K562 (cell line): Measurements from ENCODE around the gene KLRB1. TPM values are rescaled to one million over a fixed set of nuclear protein-coding genes. Genes with fewer than 3 reads are reported as not detected.

ENCODE experiments used
- ATAC-seq: fragments of 200-7000 bp; cut with Tn5 transposase; 3 replicates; pipeline ENCODE4 v1.9.1; 2020; ENCODE audit warnings: moderate library complexity
- BruUV-seq: library from RNA; stranded (reverse); fragments of 400-500 nt; replicated peaks from 2 replicates; lab custom pipeline; 2021; lab: Mats Ljungman, UMichigan
- CTCF ChIA-PET: fragments of 300-600 bp; formaldehyde crosslinking; extraction: SDS; loops from one replicate; lab custom pipeline; 2021; ENCODE audit warnings: low intra/inter-chr PET ratio; lab: Yijun Ruan, JAX
- POLR2A ChIA-PET: fragments of 300-600, 350-650 bp; sonication (Branson Sonifier 250); formaldehyde crosslinking; extraction: SDS; loops from one replicate; lab custom pipeline; 2021; ENCODE audit warnings: antibody characterized with exemption, inconsistent platforms; lab: Yijun Ruan, JAX
- DNase-seq, 4 experiments: peaks; one replicate each; pipeline versions ENCODE4 v3.0.0 to v3.0.0-alpha.2; 2011 to 2018; ENCODE audit warnings: low spot score in 3 of 4, mixed read lengths in 3 of 4; ENCODE audit errors: extremely low read depth in 1 of 4
- FAIRE-seq: peaks from 2 replicates; lab custom pipeline; 2011; peaks lifted over from hg19 to GRCh38; lab: Jason Lieb, UNC
- H2AFZ ChIP-seq: 2 replicates; pipeline ENCODE4 v1.6.0; 2011; ENCODE audit warnings: low read depth, low read length, control low read depth, inconsistent platforms
- H3K27ac ChIP-seq: fragments of 200-600 bp; 3 replicates; pipeline ENCODE4 v1.8.0; 2011; ENCODE audit warnings: low read depth, mild to moderate bottlenecking, control low read depth, inconsistent platforms, low read length, moderate library complexity, mixed read lengths; ENCODE audit errors: extremely low read depth
- H3K27me3 ChIP-seq, 2 experiments: fragments of 300-600 bp in 1 of 2; 2 replicates in 1 of 2; 3 replicates in 1 of 2; pipeline versions ENCODE4 v1.6.0 to v1.8.0; 2011; ENCODE audit warnings: inconsistent platforms in 2 of 2, low read length in 2 of 2, mild to moderate bottlenecking in 1 of 2, mixed read lengths in 1 of 2, moderate library complexity in 1 of 2; ENCODE audit not compliant: control insufficient read depth in 2 of 2, insufficient read depth in 2 of 2
- H3K36me3 ChIP-seq: fragments of 300-600 bp; 3 replicates; pipeline ENCODE4 v1.8.0; 2011; ENCODE audit warnings: mild to moderate bottlenecking, low read length, inconsistent platforms; ENCODE audit not compliant: control insufficient read depth, insufficient read depth
- H3K4me1 ChIP-seq, 2 experiments: fragments of 200-600 bp in 1 of 2; replicated peaks in 1 of 2; 2 replicates in 1 of 2; 3 replicates in 1 of 2; pipeline versions ENCODE4 v1.5.1 to v1.8.0; 2011; ENCODE audit warnings: inconsistent platforms in 2 of 2, low read length in 2 of 2, mild to moderate bottlenecking in 1 of 2, mixed read lengths in 1 of 2, moderate library complexity in 1 of 2; ENCODE audit not compliant: control insufficient read depth in 2 of 2, insufficient read depth in 2 of 2
- H3K4me2 ChIP-seq: 2 replicates; pipeline ENCODE4 v1.6.1; 2011; ENCODE audit warnings: low read length, control low read depth, inconsistent platforms, mixed read lengths; ENCODE audit not compliant: insufficient read depth
- H3K4me3 ChIP-seq: fragments of 200-600 bp; sonication (generic), shearing (Covaris generic); 2 replicates; pipeline ENCODE4 v1.5.1; 2016; ENCODE audit warnings: control low read depth, inconsistent platforms
- H3K79me2 ChIP-seq: fragments of 200-600 bp; 3 replicates; pipeline ENCODE4 v1.8.0; 2011; ENCODE audit warnings: low read length, inconsistent platforms; ENCODE audit not compliant: control insufficient read depth, insufficient read depth
- H3K9ac ChIP-seq, 2 experiments: 2 replicates each; pipeline versions ENCODE4 v1.6.0 to v1.6.1; 2011; ENCODE audit warnings: low read depth in 2 of 2, low read length in 2 of 2, control low read depth in 1 of 2, inconsistent platforms in 1 of 2, mild to moderate bottlenecking in 1 of 2, mixed read lengths in 1 of 2; ENCODE audit not compliant: insufficient read depth in 1 of 2
- H3K9me1 ChIP-seq: one replicate; pipeline ENCODE4 v1.6.0; 2011; ENCODE audit warnings: inconsistent platforms, mild to moderate bottlenecking, low read length, moderate library complexity; ENCODE audit not compliant: control insufficient read depth, insufficient read depth
- H3K9me3 ChIP-seq: replicated peaks from 2 replicates; pipeline ENCODE4 v1.5.1; 2011; ENCODE audit warnings: low read depth, low read length, inconsistent platforms; ENCODE audit not compliant: control insufficient read depth, insufficient read depth
- H4K20me1 ChIP-seq: replicated peaks from 2 replicates; pipeline ENCODE4 v1.6.1; 2011; ENCODE audit warnings: low read length, inconsistent platforms, mixed read lengths; ENCODE audit not compliant: control insufficient read depth, insufficient read depth
- E2F8 ChIP-seq: fragments of 450-650 bp; IDR thresholded peaks from 2 replicates; pipeline ENCODE4 v1.7.1; 2018; ENCODE audit warnings: mild to moderate bottlenecking, low read depth; ENCODE audit not compliant: partially characterized antibody
- FOXA1 ChIP-seq: fragments of 450-650 bp; IDR thresholded peaks from 2 replicates; pipeline ENCODE4 v1.6.1; 2016; ENCODE audit warnings: mild to moderate bottlenecking, borderline replicate concordance
- MAFF ChIP-seq: IDR thresholded peaks from 2 replicates; pipeline ENCODE4 v1.6.1; 2012; ENCODE audit warnings: low read length, improper control_type of control experiment
- MCM3 ChIP-seq: fragments of 450-650 bp; IDR thresholded peaks from 2 replicates; pipeline ENCODE4 v1.6.1; 2016
- MYBL2 ChIP-seq, 2 experiments: fragments of 450-650 bp in 1 of 2; sonication (generic) in 1 of 2; formaldehyde crosslinking in 1 of 2; IDR thresholded peaks; 2 replicates each; pipeline versions ENCODE4 v1.6.1 to v1.8.1; 2017 to 2022; ENCODE audit warnings: borderline replicate concordance in 1 of 2, inconsistent platforms in 1 of 2, low read depth in 1 of 2, mild to moderate bottlenecking in 1 of 2, missing genetic modification reagents in 1 of 2, moderate library complexity in 1 of 2
- PTRF ChIP-seq: fragments of 450-650 bp; IDR thresholded peaks from 2 replicates; pipeline ENCODE4 v1.6.1; 2016; ENCODE audit warnings: mild to moderate bottlenecking, missing genetic modification characterization, missing compliant biosample characterization
- PTTG1 ChIP-seq: fragments of 450-650 bp; IDR thresholded peaks from 2 replicates; pipeline ENCODE4 v1.6.1; 2016; ENCODE audit warnings: low read depth, mild to moderate bottlenecking, missing genetic modification characterization, missing compliant biosample characterization
- RB1 ChIP-seq: fragments of 450-650 bp; IDR thresholded peaks from 2 replicates; pipeline ENCODE4 v1.6.1; 2017; ENCODE audit warnings: low read depth, mild to moderate bottlenecking
- SAFB ChIP-seq: fragments of 200-400 bp; formaldehyde crosslinking; IDR thresholded peaks from 2 replicates; pipeline ENCODE4 v1.6.1; 2017; ENCODE audit warnings: low read depth, low read length, borderline replicate concordance
- TAF7 ChIP-seq: fragments of 450-650 bp; IDR thresholded peaks from 2 replicates; pipeline ENCODE4 v1.6.1; 2016; ENCODE audit warnings: missing genetic modification characterization, missing compliant biosample characterization
- XRCC5 ChIP-seq: fragments of 200-400 bp; formaldehyde crosslinking; IDR thresholded peaks from 2 replicates; pipeline ENCODE4 v1.6.1; 2017; ENCODE audit warnings: low read depth, mild to moderate bottlenecking, low read length
- ZNF263 ChIP-seq: sonication (generic); formaldehyde crosslinking; IDR thresholded peaks from 2 replicates; pipeline ENCODE4 v1.8.0; 2022; ENCODE audit warnings: mild to moderate bottlenecking, missing genetic modification reagents, borderline replicate concordance
- ZNF324 ChIP-seq: fragments of 250-450 bp; sonication (Bioruptor Pico); IDR thresholded peaks from 2 replicates; pipeline ENCODE4 v1.4.0; 2020; ENCODE audit warnings: mild to moderate bottlenecking
- WGBS: fragments of 100-300 bp; shearing (Covaris generic); methylation state at CpG from one replicate; pipeline ENCODE4 v1.1.6; 2016; ENCODE audit warnings: low coverage, mixed read lengths; ENCODE audit not compliant: insufficient coverage; ENCODE audit errors: missing lambda C conversion rate; 5-methylcytosine and 5-hydroxymethylcytosine counted together
- in situ Hi-C: fragments of 300-500 bp; cut with MboI; formaldehyde crosslinking; loops from 4 replicates; pipeline ENCODE4 v1.15.0; 2018; ENCODE audit warnings: inconsistent platforms, mixed read lengths
- intact Hi-C: fragments of 100-400 bp; cut with micrococcal nuclease; formaldehyde crosslinking; loops from 2 replicates; pipeline ENCODE4 v1.14.2; 2022
- polyA plus RNA-seq, 8 experiments: library from polyadenylated mRNA; depleted of rRNA in 4 of 8; stranded (reverse) in 5 of 8; unstranded in 3 of 8; fragments of >200 nt; fragmentation: Nextera tagmentation in 2 of 8; fragmentation: Illumina TruSeq in 1 of 8; extraction: Ambion mirVana in 2 of 8; extraction: Trizol in 1 of 8; gene quantifications; 2 replicates each; pipeline versions ENCODE4 v1.2.1 to v1.2.3, GENCODE V29; 2011 to 2014; ENCODE audit warnings: inconsistent platforms in 1 of 8, missing spikeins in 1 of 8
- total RNA-seq, 7 experiments: library from RNA; depleted of rRNA in 6 of 7; stranded (reverse); fragments of >200 nt in 6 of 7; fragmentation: Illumina TruSeq in 2 of 7; extraction: Trizol in 2 of 7; gene quantifications; 2 replicates each; pipeline versions ENCODE4 v1.2.1 to v1.2.3, GENCODE V29; 2011 to 2021; ENCODE audit warnings: low replicate concordance in 1 of 7
- TF ChIP-seq, protein P1 (sequence below): fragments of 200-400 bp; formaldehyde crosslinking; IDR thresholded peaks from 2 replicates; pipeline ENCODE4 v1.6.1; 2017; ENCODE audit warnings: mild to moderate bottlenecking, low read depth, low read length, moderate library complexity
- TF ChIP-seq, protein P2 (sequence below): sonication (generic); formaldehyde crosslinking; IDR thresholded peaks from 2 replicates; pipeline ENCODE4 v1.8.0; 2022; ENCODE audit warnings: missing genetic modification reagents, mild to moderate bottlenecking, moderate library complexity, borderline replicate concordance

Gene KLRB1
- total and polyA plus RNA-seq, 9 of the 15 experiments (the other 6 are each of a cell fraction or from before 2014, with no cell fraction given), result not detected

GRCh38 chr12:9647825-9648700, 40.3 kb upstream of the KLRB1 start:
- Histone ChIP-seq H4K20me1 (no peaks in the 10 kb centered on the region), H3K9me3 (peaks cover 20% of the 10 kb centered on the region), H3K4me1 (peaks cover 0 to 5% of the 10 kb centered on the region in 2 experiments; a peak in 3 of 5 replicates), H3K4me2 (peak overlapping the region; percentile 80), H3K36me3 (no peaks in the 10 kb centered on the region), H3K79me2 (peaks cover 49% of the 10 kb centered on the region), H3K9ac (peak overlapping the region; percentile 79 to 92), H3K4me3 (peak overlapping the region; percentile 57), H2AFZ (peak overlapping the region; percentile 87), H3K27ac (peak overlapping the region; percentile 92), H3K27me3 (no peaks in the 10 kb centered on the region), H3K9me1 (no peaks in the 10 kb centered on the region)
- WGBS, result under 1% methylated on average over 32 of the region's 55 CpGs
- TSS peak; percentile 69 for BruUV-seq
- FAIRE-seq, result peak; percentile 70
- ATAC-seq, result peak; percentile 90
- intact Hi-C loops (loop anchor here (5.0 kb wide), 2 partner anchors 39 to 94 kb away; no protein-coding TSS in a partner anchor), in situ Hi-C loops (loop anchor here (25.0 kb wide), 1 partner anchor 311 kb away; no protein-coding TSS in a partner anchor)
- ChIA-PET CTCF (no interaction called here), POLR2A (interaction anchor here (0.6 to 1.4 kb wide), 7 partner anchors 8 to 809 kb away, joined by 3 to 4 read pairs (median 3); no protein-coding TSS in a partner anchor)
- peak; percentile 86 to 91 (median 88) for DNase-seq
- TF ChIP-seq MAFF (no peak), FOXA1 (no peak), MCM3 (no peak), SAFB (peak; percentile 54; the same call in 1 of the 2 replicates), E2F8 (no peak), MYBL2 (IDR thresholded peaks at IDR 0.05; ENCODE audit: low read depth) (no peak), MYBL2 (CRISPR knock-in tag; IDR thresholded peaks at IDR 0.05; ENCODE audit: borderline replicate concordance) (no peak), ZNF324 (CRISPR knock-in tag) (no peak), ZNF263 (no peak), XRCC5 (no peak), PTRF (no peak), TAF7 (peak; percentile 59), RB1 (peak; percentile 67), PTTG1 (no peak)
- TF ChIP-seq, protein P1, sequence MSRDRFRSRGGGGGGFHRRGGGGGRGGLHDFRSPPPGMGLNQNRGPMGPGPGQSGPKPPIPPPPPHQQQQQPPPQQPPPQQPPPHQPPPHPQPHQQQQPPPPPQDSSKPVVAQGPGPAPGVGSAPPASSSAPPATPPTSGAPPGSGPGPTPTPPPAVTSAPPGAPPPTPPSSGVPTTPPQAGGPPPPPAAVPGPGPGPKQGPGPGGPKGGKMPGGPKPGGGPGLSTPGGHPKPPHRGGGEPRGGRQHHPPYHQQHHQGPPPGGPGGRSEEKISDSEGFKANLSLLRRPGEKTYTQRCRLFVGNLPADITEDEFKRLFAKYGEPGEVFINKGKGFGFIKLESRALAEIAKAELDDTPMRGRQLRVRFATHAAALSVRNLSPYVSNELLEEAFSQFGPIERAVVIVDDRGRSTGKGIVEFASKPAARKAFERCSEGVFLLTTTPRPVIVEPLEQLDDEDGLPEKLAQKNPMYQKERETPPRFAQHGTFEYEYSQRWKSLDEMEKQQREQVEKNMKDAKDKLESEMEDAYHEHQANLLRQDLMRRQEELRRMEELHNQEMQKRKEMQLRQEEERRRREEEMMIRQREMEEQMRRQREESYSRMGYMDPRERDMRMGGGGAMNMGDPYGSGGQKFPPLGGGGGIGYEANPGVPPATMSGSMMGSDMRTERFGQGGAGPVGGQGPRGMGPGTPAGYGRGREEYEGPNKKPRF, result no peak
- TF ChIP-seq, protein P2, sequence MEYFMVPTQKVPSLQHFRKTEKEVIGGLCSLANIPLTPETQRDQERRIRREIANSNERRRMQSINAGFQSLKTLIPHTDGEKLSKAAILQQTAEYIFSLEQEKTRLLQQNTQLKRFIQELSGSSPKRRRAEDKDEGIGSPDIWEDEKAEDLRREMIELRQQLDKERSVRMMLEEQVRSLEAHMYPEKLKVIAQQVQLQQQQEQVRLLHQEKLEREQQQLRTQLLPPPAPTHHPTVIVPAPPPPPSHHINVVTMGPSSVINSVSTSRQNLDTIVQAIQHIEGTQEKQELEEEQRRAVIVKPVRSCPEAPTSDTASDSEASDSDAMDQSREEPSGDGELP (CRISPR knock-in tag), result peak; percentile 71
